ENCODE measurements around the gene ADAT1.

ADAT1 gene

GRCh38 chr16:75618780-75619179 lies 4.3 kb downstream of the ADAT1 start:
- Histone ChIP-seq H3K27me3 (ENCODE audit: insufficient read depth, poor library complexity, severe bottlenecking) (no peaks in the 10 kb centered on the region), H3K27ac (replicated peaks) (no peak overlapping the region), H3K4me3 (replicated peaks; ENCODE audit: insufficient read depth, low read length) (no peak overlapping the region)
- TF ChIP-seq POLR2AphosphoS5 (IDR thresholded peaks at IDR 0.05; ENCODE audit: low read depth) (no peak), GABPA (IDR thresholded peaks at IDR 0.05; ENCODE audit: low read depth) (no peak), REST (IDR thresholded peaks at IDR 0.05; ENCODE audit: insufficient replicate concordance, low read depth) (no peak)
- no peak for DNase-seq (ENCODE audit: low read depth in 1 of 2, low spot score in 1 of 2)

GRCh38 chr16:75617121-75617520 lies 6.0 kb downstream of the ADAT1 start:
- H3K4me3 ChIP-seq (replicated peaks; ENCODE audit: insufficient read depth, low read length): no peak overlapping the region
- no peaks in the 10 kb centered on the region for H3K27me3 ChIP-seq (ENCODE audit: insufficient read depth, poor library complexity, severe bottlenecking)
- DNase-seq (ENCODE audit: low read depth in 1 of 2, low spot score in 1 of 2): no peak
- no peak overlapping the region for H3K27ac ChIP-seq (replicated peaks)
- TF ChIP-seq GABPA (IDR thresholded peaks at IDR 0.05; ENCODE audit: low read depth): no peak
- no peak for TF ChIP-seq SPI1 (IDR thresholded peaks at IDR 0.05; ENCODE audit: borderline replicate concordance, low read depth)
- TF ChIP-seq POLR2AphosphoS5 (IDR thresholded peaks at IDR 0.05; ENCODE audit: low read depth): no peak
- no peak for TF ChIP-seq CTCF (IDR thresholded peaks at IDR 0.05; ENCODE audit: insufficient read depth, low read length)
- no peak for TF ChIP-seq REST (IDR thresholded peaks at IDR 0.05; ENCODE audit: insufficient replicate concordance, low read depth)

- Histone ChIP-seq H3K27ac (replicated peaks) (no peak overlapping the region), H3K27me3 (ENCODE audit: insufficient read depth, poor library complexity, severe bottlenecking) (no peaks in the 10 kb centered on the region), H3K4me3 (replicated peaks; ENCODE audit: insufficient read depth, low read length) (no peak overlapping the region)
- TF ChIP-seq SPI1 (IDR thresholded peaks at IDR 0.05; ENCODE audit: borderline replicate concordance, low read depth): no peak
- DNase-seq (ENCODE audit: low read depth in 1 of 2, low spot score in 1 of 2): no peak
These were observed 6.5 kb downstream of the ADAT1 start for GRCh38 chr16:75616521-75617010.

GRCh38 chr16:75615619-75616018 lies 7.5 kb downstream of the ADAT1 start:
- TF ChIP-seq SPI1 (IDR thresholded peaks at IDR 0.05; ENCODE audit: borderline replicate concordance, low read depth) (no peak), CTCF (IDR thresholded peaks at IDR 0.05; ENCODE audit: insufficient read depth, low read length) (no peak), GABPA (IDR thresholded peaks at IDR 0.05; ENCODE audit: low read depth) (no peak), REST (IDR thresholded peaks at IDR 0.05; ENCODE audit: insufficient replicate concordance, low read depth) (no peak), POLR2AphosphoS5 (IDR thresholded peaks at IDR 0.05; ENCODE audit: low read depth) (no peak)

More at GRCh38 chr16:75615619-75616018, 7.5 kb downstream of the ADAT1 start:
- no peak for DNase-seq (ENCODE audit: low read depth in 1 of 2, low spot score in 1 of 2)
- Histone ChIP-seq H3K27me3 (ENCODE audit: insufficient read depth, poor library complexity, severe bottlenecking) (no peaks in the 10 kb centered on the region), H3K4me3 (replicated peaks; ENCODE audit: insufficient read depth, low read length) (no peak overlapping the region), H3K27ac (replicated peaks) (no peak overlapping the region)
